ENCODE measurements around the gene RUFY1. TPM values are rescaled to one million over a fixed set of nuclear protein-coding genes. Genes with fewer than 3 reads are reported as not detected.
A peak's percentile ranks its signal among the peaks of the same experiment; 100 is the strongest.

Gene RUFY1
- polyA plus RNA-seq, 1 experiment = 25.6 TPM

DNA sequence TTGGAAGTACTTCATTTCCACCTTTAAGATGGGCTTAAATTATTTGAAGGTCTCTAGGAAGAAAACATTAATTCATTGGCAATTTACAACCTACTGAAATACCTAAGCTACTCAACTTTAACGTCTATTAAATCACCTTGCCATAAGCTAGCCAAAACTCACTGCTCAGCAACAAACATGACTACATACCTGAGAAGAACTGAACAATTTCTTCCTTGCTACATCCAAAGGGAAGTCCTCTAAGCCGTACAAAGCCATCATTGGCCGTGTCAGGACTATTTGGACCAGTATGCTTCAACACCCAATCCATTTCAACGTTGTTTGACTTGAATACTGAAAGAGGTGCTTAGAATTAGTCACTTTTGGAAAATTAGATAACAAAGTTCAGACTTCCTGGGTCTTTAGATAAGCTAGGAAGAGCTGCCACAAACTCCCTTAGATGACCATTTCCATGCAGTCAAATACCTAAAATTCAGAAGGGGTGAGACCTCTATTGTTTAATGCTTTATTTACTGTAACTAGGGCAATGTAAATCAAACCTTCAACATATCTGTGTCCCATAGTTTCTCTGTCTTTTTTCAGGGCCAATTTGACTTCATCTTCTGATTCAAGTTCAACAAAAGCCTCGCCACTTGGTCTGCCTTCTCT is 70.5 kb downstream of the RUFY1 start:
- Histone ChIP-seq H3K27me3 (ENCODE audit: control insufficient read depth, insufficient read depth, low read length) (no peaks in the 10 kb centered on the region), H3K36me3 (ENCODE audit: control insufficient read depth, insufficient read depth, low read length) (peaks cover 19% of the 10 kb centered on the region), H3K4me3 (ENCODE audit: low read depth, low read length) (peak overlapping the region; percentile 94)
- ChIA-PET POLR2A (interaction anchor here (0.5 kb wide), 1 partner anchor 56 kb away, joined by 3 read pairs; no protein-coding TSS in a partner anchor), CTCF (interaction anchor here (1.4 to 1.6 kb wide), 2 partner anchors 9 to 10 kb away, joined by 4 to 8 read pairs; no protein-coding TSS in a partner anchor)
- DNase-seq (ENCODE audit: low read depth) = no peak
- TF ChIP-seq, protein P1, sequence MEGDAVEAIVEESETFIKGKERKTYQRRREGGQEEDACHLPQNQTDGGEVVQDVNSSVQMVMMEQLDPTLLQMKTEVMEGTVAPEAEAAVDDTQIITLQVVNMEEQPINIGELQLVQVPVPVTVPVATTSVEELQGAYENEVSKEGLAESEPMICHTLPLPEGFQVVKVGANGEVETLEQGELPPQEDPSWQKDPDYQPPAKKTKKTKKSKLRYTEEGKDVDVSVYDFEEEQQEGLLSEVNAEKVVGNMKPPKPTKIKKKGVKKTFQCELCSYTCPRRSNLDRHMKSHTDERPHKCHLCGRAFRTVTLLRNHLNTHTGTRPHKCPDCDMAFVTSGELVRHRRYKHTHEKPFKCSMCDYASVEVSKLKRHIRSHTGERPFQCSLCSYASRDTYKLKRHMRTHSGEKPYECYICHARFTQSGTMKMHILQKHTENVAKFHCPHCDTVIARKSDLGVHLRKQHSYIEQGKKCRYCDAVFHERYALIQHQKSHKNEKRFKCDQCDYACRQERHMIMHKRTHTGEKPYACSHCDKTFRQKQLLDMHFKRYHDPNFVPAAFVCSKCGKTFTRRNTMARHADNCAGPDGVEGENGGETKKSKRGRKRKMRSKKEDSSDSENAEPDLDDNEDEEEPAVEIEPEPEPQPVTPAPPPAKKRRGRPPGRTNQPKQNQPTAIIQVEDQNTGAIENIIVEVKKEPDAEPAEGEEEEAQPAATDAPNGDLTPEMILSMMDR (IDR thresholded peaks at IDR 0.05; ENCODE audit: insufficient read depth, low read depth, low read length) = no peak

DNA sequence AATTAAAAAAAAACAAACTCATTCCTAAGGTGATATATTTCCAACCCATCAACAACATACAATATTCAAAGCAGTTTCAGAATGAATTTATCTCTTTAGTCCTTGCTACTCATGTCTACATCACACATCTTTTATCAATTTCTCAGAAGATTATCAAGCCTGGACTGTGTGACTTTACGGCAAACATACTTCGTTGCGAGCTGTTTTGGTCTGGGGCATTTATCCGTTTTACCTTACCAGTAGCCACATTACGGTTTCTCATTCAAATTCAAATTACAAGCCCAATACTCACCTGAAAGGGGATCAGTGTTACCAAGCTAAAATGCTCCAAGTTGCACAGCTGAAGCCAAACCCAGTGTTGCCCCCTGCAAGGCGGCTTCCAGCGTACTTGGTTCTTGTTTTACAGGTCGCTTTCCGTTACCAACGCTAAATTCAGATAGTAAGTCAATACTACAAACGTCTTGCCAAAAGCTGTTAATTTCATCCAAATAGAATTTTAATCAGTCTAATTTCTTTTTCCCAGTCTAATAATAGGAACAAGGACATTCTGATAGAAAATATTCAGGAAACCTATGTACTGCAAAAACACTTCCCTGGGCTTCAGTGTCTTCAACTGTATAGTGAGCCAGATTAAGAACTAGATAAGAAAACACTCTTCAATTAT is 71.3 kb downstream of the RUFY1 start:
- H3K27me3 ChIP-seq (ENCODE audit: control insufficient read depth, insufficient read depth, low read length) = no peaks in the 10 kb centered on the region
- POLR2A ChIA-PET = interaction anchor here (0.6 kb wide), 1 partner anchor 62 kb away, joined by 3 read pairs; no protein-coding TSS in a partner anchor
- CTCF ChIA-PET = interaction anchor here (0.8 to 1.6 kb wide), 4 partner anchors 8 to 201 kb away, joined by 3 to 8 read pairs (median 4); partner anchors contain the start of gene RUFY1
- TF ChIP-seq, protein P1 (IDR thresholded peaks at IDR 0.05; ENCODE audit: insufficient read depth, low read depth, low read length) = no peak
- peak overlapping the region; percentile 94 for H3K4me3 ChIP-seq (ENCODE audit: low read depth, low read length)
- no peak for DNase-seq (ENCODE audit: low read depth)
- peaks cover 14% of the 10 kb centered on the region for H3K36me3 ChIP-seq (ENCODE audit: control insufficient read depth, insufficient read depth, low read length)

DNA sequence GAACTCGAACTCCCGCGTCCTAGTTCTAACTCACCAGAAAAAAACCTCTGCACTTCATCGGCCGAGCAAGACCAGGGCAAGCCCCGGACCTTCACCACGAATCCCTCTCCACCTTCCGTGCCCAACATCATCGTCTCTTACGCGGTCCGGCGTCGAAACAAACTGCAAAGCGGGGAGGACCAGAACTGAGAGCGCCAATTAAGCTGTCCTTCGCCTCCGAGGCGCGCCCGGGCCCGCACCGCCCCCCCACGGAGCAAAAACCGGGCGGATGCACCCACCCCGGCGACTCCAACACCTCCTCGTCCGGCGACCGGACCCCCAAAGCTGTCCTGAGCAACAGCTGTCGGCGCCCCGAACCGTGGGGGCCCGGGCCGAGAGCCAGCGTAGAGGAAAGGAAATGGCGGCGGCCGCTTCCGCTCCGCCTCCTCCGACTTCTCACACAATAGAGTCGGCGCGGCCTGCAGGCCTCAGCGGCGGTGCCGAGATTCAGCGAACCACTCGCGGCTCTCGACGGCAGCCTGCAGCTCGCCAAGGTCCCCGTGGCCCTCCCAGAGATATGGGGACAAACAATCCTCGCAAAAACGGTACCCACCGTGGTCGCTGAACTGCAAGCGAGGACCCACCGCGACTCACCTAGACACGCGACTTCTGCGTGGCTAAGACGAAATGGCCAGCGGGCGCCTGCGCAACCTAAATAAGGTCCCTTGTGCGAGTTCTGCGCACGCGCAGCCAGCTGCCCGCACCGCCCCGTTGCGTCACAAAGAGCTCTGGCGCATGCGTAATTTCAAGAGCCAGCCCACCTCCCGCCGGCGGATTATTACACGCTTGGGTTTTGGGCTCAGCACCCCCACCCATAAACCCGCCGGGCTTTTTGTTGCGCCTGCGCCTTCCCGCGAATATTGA is 72.9 kb downstream of the RUFY1 start, which contains the start of gene HNRNPH1:
TSS of gene HNRNPH1 (minus strand) at position 669 of the 903 bp plus-strand sequence. CDS start at position 131, 538 bp downstream.
- ChIA-PET CTCF (interaction anchor here (0.8 to 1.8 kb wide), 8 partner anchors 10 to 79 kb away, joined by 3 to 8 read pairs (median 4); no protein-coding TSS in a partner anchor), POLR2A (interaction anchor here (0.6 to 1.2 kb wide), 9 partner anchors 8 to 197 kb away, joined by 3 to 7 read pairs (median 3); partner anchors contain the start of gene SQSTM1)
- H3K36me3 ChIP-seq (ENCODE audit: control insufficient read depth, insufficient read depth, low read length) = peaks cover 9% of the 10 kb centered on the region

DNA sequence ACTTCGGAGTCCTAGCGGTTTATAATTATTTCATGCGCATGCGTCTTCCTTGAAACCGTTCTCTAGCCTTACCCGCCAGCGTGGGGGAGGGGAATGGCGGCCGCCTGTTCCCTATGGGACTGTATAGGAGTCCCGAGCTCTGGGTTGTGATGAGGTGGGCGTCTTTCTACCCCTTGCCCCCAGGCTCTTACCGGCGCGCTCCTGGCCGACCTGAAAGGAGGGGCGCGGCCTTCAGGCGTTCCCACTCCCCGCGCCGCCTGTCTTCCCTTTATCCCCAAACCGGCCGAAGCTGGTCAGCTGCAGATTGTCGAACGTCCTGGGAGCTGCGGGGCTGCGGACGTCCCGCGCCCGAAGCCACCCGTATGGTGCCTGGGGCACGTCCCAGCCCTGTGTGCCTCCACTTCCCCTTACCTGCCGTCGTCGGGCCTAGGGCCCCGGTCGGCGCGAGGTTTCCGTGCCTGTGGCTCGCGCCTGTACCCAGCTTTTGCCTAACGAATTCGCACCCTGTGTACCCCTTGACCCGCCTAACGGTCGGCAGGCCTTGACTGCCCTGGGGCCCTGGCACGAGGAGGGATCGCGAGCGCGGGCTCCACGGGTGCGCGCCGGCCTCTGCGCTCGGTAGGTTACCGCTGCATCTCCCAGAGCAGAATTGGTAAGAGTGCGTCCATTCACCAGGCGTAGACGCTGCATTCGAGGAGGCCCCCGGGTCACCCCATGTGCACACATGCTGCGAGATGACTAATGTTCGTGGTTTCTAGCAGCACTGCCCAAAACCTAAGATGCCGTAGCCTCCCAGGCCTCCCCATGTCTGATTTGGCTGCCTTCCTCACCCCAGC is 73.8 kb downstream of the RUFY1 start:
- ChIA-PET POLR2A (interaction anchor here (0.6 to 1.2 kb wide), 9 partner anchors 9 to 197 kb away, joined by 3 to 7 read pairs (median 3); partner anchors contain the start of gene SQSTM1), CTCF (interaction anchor here (0.7 to 1.8 kb wide), 9 partner anchors 9 to 49 kb away, joined by 3 to 8 read pairs (median 3); no protein-coding TSS in a partner anchor)
- peak; percentile 46 for DNase-seq (ENCODE audit: low read depth)

More for the DNA sequence above, 72.9 kb downstream of the RUFY1 start, which contains the start of gene HNRNPH1:
- peak; percentile 96 for DNase-seq (ENCODE audit: low read depth)
- TF ChIP-seq, protein P1 (IDR thresholded peaks at IDR 0.05; ENCODE audit: insufficient read depth, low read depth, low read length) = no peak
- Histone ChIP-seq H3K27me3 (ENCODE audit: control insufficient read depth, insufficient read depth, low read length) (no peaks in the 10 kb centered on the region), H3K4me3 (ENCODE audit: low read depth, low read length) (peak within 1 kb of the TSS; percentile 94)

More for the DNA sequence above, 73.8 kb downstream of the RUFY1 start:
- H3K27me3 ChIP-seq (ENCODE audit: control insufficient read depth, insufficient read depth, low read length) = no peaks in the 10 kb centered on the region
- H3K36me3 ChIP-seq (ENCODE audit: control insufficient read depth, insufficient read depth, low read length) = peaks cover 9% of the 10 kb centered on the region
- TF ChIP-seq, protein P1 (IDR thresholded peaks at IDR 0.05; ENCODE audit: insufficient read depth, low read depth, low read length) = no peak
- peak overlapping the region; percentile 51 for H3K4me3 ChIP-seq (ENCODE audit: low read depth, low read length)
